GM21515 (cell line): Measurements from ENCODE around the gene RAP2A.

ENCODE experiments used
- ATAC-seq: cut with Tn5 transposase; IDR thresholded peaks from one replicate; pipeline ENCODE4 v1.9.1; 2021; ENCODE audit not compliant: unreplicated experiment

The RAP2A gene

GRCh38 chr13:97446448-97446847 is 12.5 kb downstream of the RAP2A start:
- ATAC-seq, result no peak

- ATAC-seq, result no peak
Observed at GRCh38 chr13:97448503-97449251, 14.7 kb downstream of the RAP2A start.

- no peak for ATAC-seq
Observed at GRCh38 chr13:97454699-97455098, 20.7 kb downstream of the RAP2A start.

GRCh38 chr13:97456047-97456446 is 22.1 kb downstream of the RAP2A start:
- ATAC-seq, result no peak

- ATAC-seq, result peak; percentile 42
Observed at GRCh38 chr13:97459215-97459777, 25.3 kb downstream of the RAP2A start.

GRCh38 chr13:97460004-97460775 is 26.2 kb downstream of the RAP2A start:
- peak; percentile 94 for ATAC-seq

- no peak for ATAC-seq
Observed at GRCh38 chr13:97460853-97461252, 26.9 kb downstream of the RAP2A start.

- no peak for ATAC-seq
Observed at GRCh38 chr13:97464561-97464960, 30.6 kb downstream of the RAP2A start.

GRCh38 chr13:97466722-97467121 is 32.8 kb downstream of the RAP2A start:
- ATAC-seq, result no peak

GRCh38 chr13:97468331-97468730 is 34.4 kb downstream of the RAP2A start:
- no peak for ATAC-seq

- ATAC-seq, result no peak
Observed at GRCh38 chr13:97471711-97472110, 37.7 kb downstream of the RAP2A start.

GRCh38 chr13:97474349-97474980 is 40.5 kb downstream of the RAP2A start:
- ATAC-seq, result no peak

- ATAC-seq, result no peak
Observed at GRCh38 chr13:97475011-97475410, 41.0 kb downstream of the RAP2A start.

- no peak for ATAC-seq
Observed at GRCh38 chr13:97477844-97478243, 43.9 kb downstream of the RAP2A start.

- no peak for ATAC-seq
Observed at GRCh38 chr13:97478247-97478646, 44.3 kb downstream of the RAP2A start.

GRCh38 chr13:97483465-97483864 is 49.5 kb downstream of the RAP2A start:
- ATAC-seq, result no peak

- no peak for ATAC-seq
Observed at GRCh38 chr13:97484301-97484700, 50.3 kb downstream of the RAP2A start.

- ATAC-seq, result no peak
Observed at GRCh38 chr13:97485320-97485719, 51.4 kb downstream of the RAP2A start.

GRCh38 chr13:97490702-97491307 is 56.8 kb downstream of the RAP2A start:
- no peak for ATAC-seq

GRCh38 chr13:97491452-97491851 is 57.5 kb downstream of the RAP2A start:
- no peak for ATAC-seq

- ATAC-seq, result no peak
Observed at GRCh38 chr13:97492257-97492656, 58.3 kb downstream of the RAP2A start.
